D721Med (cell line): ENCODE measurements around the gene SLMAP.

ENCODE experiments used
- DNase-seq: peaks from one replicate; pipeline ENCODE4 v3.0.0; 2011; ENCODE audit warnings: low spot score; ENCODE audit not compliant: insufficient read length
- FAIRE-seq: peaks from 2 replicates; lab custom pipeline; 2011; peaks lifted over from hg19 to GRCh38; lab: Jason Lieb, UNC
- TF ChIP-seq, protein P1 (sequence below): IDR thresholded peaks from 2 replicates; pipeline ENCODE4 v1.5.1; 2012; ENCODE audit warnings: mild to moderate bottlenecking, control low read depth; ENCODE audit not compliant: insufficient read depth; ENCODE audit errors: missing control alignments

Gene SLMAP

GRCh38 chr3:57949344-57949743 is 193.2 kb downstream of the SLMAP start:
- TF ChIP-seq, protein P1, sequence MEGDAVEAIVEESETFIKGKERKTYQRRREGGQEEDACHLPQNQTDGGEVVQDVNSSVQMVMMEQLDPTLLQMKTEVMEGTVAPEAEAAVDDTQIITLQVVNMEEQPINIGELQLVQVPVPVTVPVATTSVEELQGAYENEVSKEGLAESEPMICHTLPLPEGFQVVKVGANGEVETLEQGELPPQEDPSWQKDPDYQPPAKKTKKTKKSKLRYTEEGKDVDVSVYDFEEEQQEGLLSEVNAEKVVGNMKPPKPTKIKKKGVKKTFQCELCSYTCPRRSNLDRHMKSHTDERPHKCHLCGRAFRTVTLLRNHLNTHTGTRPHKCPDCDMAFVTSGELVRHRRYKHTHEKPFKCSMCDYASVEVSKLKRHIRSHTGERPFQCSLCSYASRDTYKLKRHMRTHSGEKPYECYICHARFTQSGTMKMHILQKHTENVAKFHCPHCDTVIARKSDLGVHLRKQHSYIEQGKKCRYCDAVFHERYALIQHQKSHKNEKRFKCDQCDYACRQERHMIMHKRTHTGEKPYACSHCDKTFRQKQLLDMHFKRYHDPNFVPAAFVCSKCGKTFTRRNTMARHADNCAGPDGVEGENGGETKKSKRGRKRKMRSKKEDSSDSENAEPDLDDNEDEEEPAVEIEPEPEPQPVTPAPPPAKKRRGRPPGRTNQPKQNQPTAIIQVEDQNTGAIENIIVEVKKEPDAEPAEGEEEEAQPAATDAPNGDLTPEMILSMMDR, result no peak
- FAIRE-seq (no peak), DNase-seq (no peak)

- TF ChIP-seq, protein P1, result no peak
- FAIRE-seq (no peak), DNase-seq (no peak)
Observed at GRCh38 chr3:57949785-57950615, 193.9 kb downstream of the SLMAP start.

- TF ChIP-seq, protein P1, result no peak
- no peak for FAIRE-seq
- DNase-seq, result no peak
Observed at GRCh38 chr3:57951066-57951882, 195.2 kb downstream of the SLMAP start.

GRCh38 chr3:57952208-57952631 is 196.1 kb downstream of the SLMAP start:
- FAIRE-seq, result no peak
- TF ChIP-seq, protein P1, result no peak
- DNase-seq, result no peak

GRCh38 chr3:57952651-57953050 is 196.5 kb downstream of the SLMAP start:
- FAIRE-seq (no peak), DNase-seq (no peak)
- TF ChIP-seq, protein P1, result no peak

DNA sequence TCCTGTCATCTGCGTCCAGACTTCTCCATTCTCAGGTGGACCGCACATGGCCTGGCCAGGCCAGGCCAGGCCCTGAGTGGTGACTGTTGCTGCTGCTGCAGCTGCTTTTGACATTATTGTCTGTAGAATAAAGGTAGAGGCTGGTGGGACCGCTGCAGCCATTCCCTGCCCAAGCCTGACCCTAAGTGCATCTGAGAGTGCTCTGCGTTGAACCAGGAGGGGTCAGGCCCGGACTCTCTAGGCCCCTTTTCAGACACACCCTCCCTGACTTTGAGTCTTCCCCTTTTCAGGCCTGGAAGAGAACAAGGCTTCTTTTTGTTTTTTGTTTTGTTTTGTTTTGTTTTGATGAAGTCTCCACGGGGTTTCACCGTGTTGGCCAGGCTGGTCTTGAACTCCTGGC is 197.5 kb downstream of the SLMAP start:
- no peak for DNase-seq
- TF ChIP-seq, protein P1, result no peak
- FAIRE-seq, result no peak
